ENCODE data around the gene MINDY4. TPM values are rescaled to one million over a fixed set of nuclear protein-coding genes. Genes with fewer than 3 reads are reported as not detected.

MINDY4 gene
- total RNA-seq, 1 experiment from 2014 or later, result 2.0 TPM

GRCh38 chr7:30734497-30734896, 36.7 kb upstream of the MINDY4 start:
- DNase-seq, result no peak
- H3K36me3 ChIP-seq (replicated peaks; ENCODE audit: control insufficient read depth, insufficient read depth, low read length), result no peaks in the 10 kb centered on the region
- no peaks in the 10 kb centered on the region for H3K27me3 ChIP-seq (ENCODE audit: control insufficient read depth, insufficient read depth, low read length)
- H3K4me3 ChIP-seq (ENCODE audit: insufficient read depth, low read depth, low read length), result no peak overlapping the region

- H3K36me3 ChIP-seq (replicated peaks; ENCODE audit: control insufficient read depth, insufficient read depth, low read length), result no peaks in the 10 kb centered on the region
Measured at GRCh38 chr7:30735631-30736030, 35.6 kb upstream of the MINDY4 start.

GRCh38 chr7:30736291-30736690, 34.9 kb upstream of the MINDY4 start:
- no peak for DNase-seq
- H3K4me3 ChIP-seq (ENCODE audit: insufficient read depth, low read depth, low read length), result no peak overlapping the region
- no peaks in the 10 kb centered on the region for H3K27me3 ChIP-seq (ENCODE audit: control insufficient read depth, insufficient read depth, low read length)
- no peaks in the 10 kb centered on the region for H3K36me3 ChIP-seq (replicated peaks; ENCODE audit: control insufficient read depth, insufficient read depth, low read length)

More at GRCh38 chr7:30735631-30736030, 35.6 kb upstream of the MINDY4 start:
- Histone ChIP-seq H3K27me3 (ENCODE audit: control insufficient read depth, insufficient read depth, low read length) (no peaks in the 10 kb centered on the region), H3K4me3 (ENCODE audit: insufficient read depth, low read depth, low read length) (no peak overlapping the region)
- no peak for DNase-seq

- Histone ChIP-seq H3K27me3 (ENCODE audit: control insufficient read depth, insufficient read depth, low read length) (no peaks in the 10 kb centered on the region), H3K36me3 (replicated peaks; ENCODE audit: control insufficient read depth, insufficient read depth, low read length) (no peaks in the 10 kb centered on the region), H3K4me3 (ENCODE audit: insufficient read depth, low read depth, low read length) (no peak overlapping the region)
- DNase-seq, result no peak
Measured at GRCh38 chr7:30738026-30738915, 32.9 kb upstream of the MINDY4 start.

GRCh38 chr7:30739691-30740090, 31.5 kb upstream of the MINDY4 start:
- Histone ChIP-seq H3K27me3 (ENCODE audit: control insufficient read depth, insufficient read depth, low read length) (no peaks in the 10 kb centered on the region), H3K36me3 (replicated peaks; ENCODE audit: control insufficient read depth, insufficient read depth, low read length) (no peaks in the 10 kb centered on the region), H3K4me3 (ENCODE audit: insufficient read depth, low read depth, low read length) (no peak overlapping the region)
- DNase-seq, result no peak

GRCh38 chr7:30740417-30741181, 30.6 kb upstream of the MINDY4 start:
- peak; percentile 96 for DNase-seq
- H3K36me3 ChIP-seq (replicated peaks; ENCODE audit: control insufficient read depth, insufficient read depth, low read length), result no peaks in the 10 kb centered on the region
- H3K4me3 ChIP-seq (ENCODE audit: insufficient read depth, low read depth, low read length), result no peak overlapping the region
- H3K27me3 ChIP-seq (ENCODE audit: control insufficient read depth, insufficient read depth, low read length), result no peaks in the 10 kb centered on the region

- no peaks in the 10 kb centered on the region for H3K27me3 ChIP-seq (ENCODE audit: control insufficient read depth, insufficient read depth, low read length)
- H3K4me3 ChIP-seq (ENCODE audit: insufficient read depth, low read depth, low read length), result no peak overlapping the region
- DNase-seq, result no peak
- no peaks in the 10 kb centered on the region for H3K36me3 ChIP-seq (replicated peaks; ENCODE audit: control insufficient read depth, insufficient read depth, low read length)
Measured at GRCh38 chr7:30741289-30741688, 29.9 kb upstream of the MINDY4 start.

GRCh38 chr7:30743371-30744074, 27.7 kb upstream of the MINDY4 start:
- Histone ChIP-seq H3K36me3 (replicated peaks; ENCODE audit: control insufficient read depth, insufficient read depth, low read length) (no peaks in the 10 kb centered on the region), H3K27me3 (ENCODE audit: control insufficient read depth, insufficient read depth, low read length) (no peaks in the 10 kb centered on the region), H3K4me3 (ENCODE audit: insufficient read depth, low read depth, low read length) (no peak overlapping the region)
- no peak for DNase-seq

GRCh38 chr7:30744075-30744417, 27.2 kb upstream of the MINDY4 start:
- no peak for DNase-seq
- H3K36me3 ChIP-seq (replicated peaks; ENCODE audit: control insufficient read depth, insufficient read depth, low read length), result no peaks in the 10 kb centered on the region
- H3K4me3 ChIP-seq (ENCODE audit: insufficient read depth, low read depth, low read length), result no peak overlapping the region
- no peaks in the 10 kb centered on the region for H3K27me3 ChIP-seq (ENCODE audit: control insufficient read depth, insufficient read depth, low read length)

- no peak for DNase-seq
Measured at GRCh38 chr7:30745261-30745941, 25.8 kb upstream of the MINDY4 start.

GRCh38 chr7:30750010-30750409, 21.2 kb upstream of the MINDY4 start:
- DNase-seq, result no peak
- Histone ChIP-seq H3K36me3 (replicated peaks; ENCODE audit: control insufficient read depth, insufficient read depth, low read length) (no peaks in the 10 kb centered on the region), H3K4me3 (ENCODE audit: insufficient read depth, low read depth, low read length) (no peak overlapping the region), H3K27me3 (ENCODE audit: control insufficient read depth, insufficient read depth, low read length) (no peaks in the 10 kb centered on the region)

More at GRCh38 chr7:30745261-30745941, 25.8 kb upstream of the MINDY4 start:
- H3K4me3 ChIP-seq (ENCODE audit: insufficient read depth, low read depth, low read length), result no peak overlapping the region
- H3K36me3 ChIP-seq (replicated peaks; ENCODE audit: control insufficient read depth, insufficient read depth, low read length), result no peaks in the 10 kb centered on the region
- H3K27me3 ChIP-seq (ENCODE audit: control insufficient read depth, insufficient read depth, low read length), result no peaks in the 10 kb centered on the region

GRCh38 chr7:30750683-30751650, 20.2 kb upstream of the MINDY4 start:
- Histone ChIP-seq H3K36me3 (replicated peaks; ENCODE audit: control insufficient read depth, insufficient read depth, low read length) (no peaks in the 10 kb centered on the region), H3K4me3 (ENCODE audit: insufficient read depth, low read depth, low read length) (no peak overlapping the region), H3K27me3 (ENCODE audit: control insufficient read depth, insufficient read depth, low read length) (no peaks in the 10 kb centered on the region)
- DNase-seq, result peak; percentile 16

GRCh38 chr7:30751696-30752273, 19.4 kb upstream of the MINDY4 start, which contains the start of gene INMT:
TSS of gene INMT (plus strand) at chr7:30752135. CDS start at chr7:30752151, 16 bp downstream.
- H3K36me3 ChIP-seq (replicated peaks; ENCODE audit: control insufficient read depth, insufficient read depth, low read length), result no peaks in the 10 kb centered on the region

More at GRCh38 chr7:30751696-30752273, 19.4 kb upstream of the MINDY4 start, which contains the start of gene INMT:
- no peak within 1 kb of the TSS for H3K4me3 ChIP-seq (ENCODE audit: insufficient read depth, low read depth, low read length)
- no peaks in the 10 kb centered on the region for H3K27me3 ChIP-seq (ENCODE audit: control insufficient read depth, insufficient read depth, low read length)
- no peak for DNase-seq

Data from H7 (cell line).